GM18526 (cell line): ENCODE results near the gene TFAP2B.

Experiments
- POLR2A ChIP-seq: IDR thresholded peaks from 3 replicates; pipeline ENCODE4 v1.6.1; 2011; ENCODE audit not compliant: insufficient read length; ENCODE audit errors: extremely low read depth

The TFAP2B gene

DNA sequence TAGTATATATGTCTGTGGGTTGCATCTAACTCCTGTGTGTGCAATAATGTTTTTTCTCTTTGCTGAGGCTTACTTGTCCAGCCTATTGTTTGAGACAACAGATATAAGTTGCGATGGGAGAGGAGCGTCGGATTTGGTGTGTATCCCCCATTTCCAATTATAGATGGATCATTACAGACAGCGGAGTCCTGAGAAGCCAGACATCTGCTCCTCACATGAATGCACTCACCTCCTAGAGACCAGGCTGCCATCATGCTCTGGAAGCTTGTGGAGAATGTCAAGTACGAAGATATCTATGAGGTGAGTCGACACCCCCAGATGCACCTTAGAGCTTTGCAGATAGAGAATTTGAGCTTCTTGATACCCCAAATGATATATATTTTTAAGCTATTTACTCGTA is at the start of gene TFAP2B:
TSS of gene TFAP2B (plus strand) at position 199 of the 400 bp plus-strand sequence. CDS start at position 220, 21 bp downstream.
- TF ChIP-seq POLR2A: no peak

DNA sequence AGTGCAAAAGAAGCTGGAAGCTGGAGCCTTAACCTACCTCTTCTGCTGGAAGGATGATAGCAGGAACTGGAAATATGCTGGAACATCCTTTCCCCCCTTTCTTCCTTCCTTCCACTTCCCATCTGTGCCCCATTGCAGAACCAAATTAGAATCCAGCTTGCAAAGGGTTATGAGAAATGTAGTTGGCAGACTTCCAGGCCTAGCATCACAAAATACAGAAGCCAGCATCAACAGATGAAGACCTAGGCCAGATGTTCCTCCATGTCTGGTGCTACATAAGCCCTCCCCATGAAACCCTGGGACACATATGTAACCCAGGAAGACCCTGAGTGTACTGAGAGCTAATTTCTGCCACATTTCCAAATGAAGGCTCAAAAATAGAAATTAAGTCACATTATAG is 40.0 kb upstream of the TFAP2B start:
- TF ChIP-seq POLR2A: no peak

DNA sequence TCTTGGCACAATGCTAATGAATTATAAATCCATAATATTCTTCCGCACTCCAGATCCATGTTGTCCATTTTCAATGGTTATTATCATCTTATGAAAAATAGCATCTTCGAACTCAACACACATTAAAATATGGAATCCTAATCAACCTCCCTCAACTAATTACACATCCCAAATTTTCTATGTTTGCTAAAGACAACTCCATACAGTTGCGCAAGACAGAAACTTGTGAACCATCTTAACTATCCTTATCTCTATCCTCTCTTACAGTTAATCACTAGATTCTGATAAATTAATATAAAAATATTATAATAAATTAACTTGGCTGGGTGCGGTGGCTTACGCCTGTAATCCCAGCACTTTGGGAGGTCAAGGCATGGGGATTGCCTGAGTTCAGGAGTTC is 38.3 kb upstream of the TFAP2B start:
- TF ChIP-seq POLR2A: no peak

DNA sequence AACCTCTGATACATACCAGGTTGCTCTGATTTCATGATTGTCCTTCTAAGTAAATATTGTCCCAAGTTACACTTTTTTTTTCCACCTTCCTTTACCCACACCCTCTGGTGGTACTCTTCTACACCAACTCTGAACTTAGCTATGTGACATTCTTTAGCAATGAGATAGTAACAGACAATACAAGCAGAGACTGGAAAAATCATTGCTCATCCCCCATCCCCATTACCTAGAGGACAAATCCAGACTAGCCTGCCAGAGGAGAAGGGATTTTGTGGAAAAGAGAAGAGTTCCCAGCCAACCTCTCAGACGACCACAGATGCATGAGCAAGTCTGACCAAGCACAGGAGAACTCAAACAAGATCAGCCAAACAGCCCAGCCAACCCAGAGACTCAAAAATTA is 32.8 kb upstream of the TFAP2B start:
- no peak for TF ChIP-seq POLR2A

DNA sequence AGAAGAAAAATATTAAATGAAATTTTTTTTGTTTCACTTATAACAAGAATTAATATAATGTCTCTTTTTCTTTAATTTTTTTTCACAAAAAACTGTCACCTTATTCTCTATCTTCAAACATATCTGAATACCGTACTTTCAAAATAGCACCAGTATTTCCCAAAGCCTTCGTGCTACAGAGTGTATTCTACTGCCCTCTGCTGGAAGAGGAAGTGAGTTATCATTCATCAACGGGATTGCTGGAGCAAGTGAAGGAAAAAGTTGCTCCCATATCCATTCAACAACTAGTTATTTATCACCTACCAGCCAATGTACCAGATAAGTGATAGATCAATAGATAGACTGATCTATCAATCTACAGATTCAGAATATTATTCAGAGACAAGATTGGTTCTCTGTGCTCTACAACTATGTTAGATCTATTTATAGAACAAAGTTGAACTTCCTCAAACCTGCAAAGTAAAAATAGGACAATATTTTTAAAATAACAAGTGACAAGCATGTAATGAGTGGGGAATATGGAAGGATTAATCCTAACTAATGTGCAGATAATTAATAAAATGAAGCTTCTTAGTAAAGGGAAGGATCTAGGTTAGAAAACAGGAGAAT is 26.7 kb upstream of the TFAP2B start:
- no peak for TF ChIP-seq POLR2A

DNA sequence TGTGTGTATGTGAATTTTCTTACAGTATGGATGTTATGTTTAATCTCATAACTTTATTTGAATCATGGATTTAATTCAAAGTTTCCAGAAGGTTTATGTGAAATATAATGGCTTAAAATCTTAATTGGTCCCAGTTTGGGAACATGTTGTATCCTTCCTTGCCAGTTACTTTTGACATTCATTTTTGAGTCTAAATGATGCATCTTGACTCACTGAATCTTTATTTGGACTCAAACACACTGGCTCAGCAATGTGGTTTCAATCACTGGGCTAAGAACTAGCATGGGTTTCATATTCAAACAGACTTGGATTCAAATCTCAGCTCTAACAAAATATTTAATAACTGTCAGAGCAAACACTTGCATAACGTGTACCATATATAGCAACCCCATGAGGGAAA is 25.9 kb upstream of the TFAP2B start:
- TF ChIP-seq POLR2A: no peak

DNA sequence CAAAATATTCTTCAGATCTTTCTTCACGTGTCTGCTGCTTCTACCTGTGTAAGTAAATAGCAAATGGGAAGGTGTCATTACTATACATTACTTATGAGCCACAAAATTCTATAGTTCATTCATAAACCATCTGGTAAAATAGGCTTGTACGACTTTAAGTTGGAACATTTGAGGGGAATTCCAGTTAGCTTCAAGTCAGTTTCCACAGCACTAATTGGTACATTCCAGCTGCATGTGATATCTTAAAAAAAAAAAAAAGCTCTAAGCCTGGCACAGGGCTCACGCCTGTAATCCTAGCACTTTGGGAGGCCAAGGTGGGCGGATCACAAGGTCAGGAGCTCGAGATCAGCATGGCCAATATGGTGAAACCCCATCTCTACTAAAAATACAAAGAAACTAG is 23.1 kb upstream of the TFAP2B start:
- TF ChIP-seq POLR2A: no peak

DNA sequence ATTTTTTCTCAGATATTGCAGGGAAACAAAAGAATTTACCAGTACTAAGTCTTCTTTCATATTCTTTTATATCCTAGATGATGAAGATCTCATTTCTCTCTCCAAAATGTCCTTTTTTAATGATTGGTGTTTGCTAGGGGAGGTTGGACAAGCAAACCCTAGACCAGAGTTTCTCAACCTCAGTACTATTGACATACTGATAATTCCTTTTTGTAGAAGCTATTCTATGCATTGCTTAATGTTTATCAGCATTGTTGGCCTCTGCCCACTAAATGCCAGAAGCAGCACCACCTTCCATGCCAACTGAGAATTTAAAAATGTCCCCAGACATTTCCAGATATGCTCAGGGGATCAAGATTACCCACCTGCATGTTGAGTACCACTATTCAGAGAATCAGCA is 14.4 kb upstream of the TFAP2B start:
- no peak for TF ChIP-seq POLR2A

DNA sequence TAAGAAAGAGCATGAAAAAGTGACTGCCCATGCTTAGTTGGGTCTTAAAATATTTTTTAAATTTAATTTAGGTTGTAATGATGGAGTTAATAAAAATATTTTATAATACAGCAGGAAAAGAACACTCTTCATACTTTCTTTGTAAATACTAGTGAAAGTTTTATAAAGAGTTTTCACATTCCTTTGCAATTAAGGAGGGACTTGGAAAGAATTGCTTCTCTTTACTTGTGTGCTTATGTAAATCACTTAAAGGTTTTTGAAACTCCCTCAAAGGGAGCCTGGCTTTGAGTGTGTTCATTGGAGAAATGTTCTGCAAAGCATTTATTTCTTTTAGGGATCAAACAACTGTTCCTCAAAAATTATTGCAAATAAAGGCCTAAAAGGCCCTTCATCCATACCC is 11.6 kb upstream of the TFAP2B start:
- no peak for TF ChIP-seq POLR2A

DNA sequence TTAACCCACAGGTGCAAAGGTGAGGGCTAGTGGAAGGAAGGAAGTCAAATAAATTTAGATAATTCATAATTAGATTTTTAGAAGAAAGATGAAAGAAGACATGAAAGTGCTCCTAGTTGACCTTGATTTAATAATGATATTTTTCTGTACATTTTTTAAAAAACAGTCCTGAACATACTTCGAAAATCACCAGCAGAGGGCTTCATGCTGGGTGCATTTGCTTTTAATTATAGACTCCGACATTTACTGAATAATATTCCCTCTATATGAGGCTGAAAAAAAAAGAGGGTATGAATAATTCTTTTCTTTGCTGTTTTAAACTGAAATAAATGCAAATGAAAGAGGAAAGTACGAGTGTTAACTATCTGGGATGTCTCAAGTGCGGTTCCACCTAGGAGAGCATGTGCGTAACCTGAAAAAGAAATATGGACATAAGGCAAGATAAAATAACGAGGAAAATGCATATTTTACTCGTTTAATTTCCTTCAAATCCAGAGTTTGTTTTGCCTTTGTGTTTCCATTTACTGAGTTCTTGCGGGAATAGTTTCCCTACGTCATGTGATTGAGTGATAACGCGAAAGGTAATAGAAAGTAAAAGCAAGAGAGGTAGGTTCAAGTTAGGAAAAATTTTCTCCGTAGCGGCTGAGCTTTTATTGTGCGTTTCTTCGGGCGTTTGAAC is 3.1 kb upstream of the TFAP2B start:
- no peak for TF ChIP-seq POLR2A

DNA sequence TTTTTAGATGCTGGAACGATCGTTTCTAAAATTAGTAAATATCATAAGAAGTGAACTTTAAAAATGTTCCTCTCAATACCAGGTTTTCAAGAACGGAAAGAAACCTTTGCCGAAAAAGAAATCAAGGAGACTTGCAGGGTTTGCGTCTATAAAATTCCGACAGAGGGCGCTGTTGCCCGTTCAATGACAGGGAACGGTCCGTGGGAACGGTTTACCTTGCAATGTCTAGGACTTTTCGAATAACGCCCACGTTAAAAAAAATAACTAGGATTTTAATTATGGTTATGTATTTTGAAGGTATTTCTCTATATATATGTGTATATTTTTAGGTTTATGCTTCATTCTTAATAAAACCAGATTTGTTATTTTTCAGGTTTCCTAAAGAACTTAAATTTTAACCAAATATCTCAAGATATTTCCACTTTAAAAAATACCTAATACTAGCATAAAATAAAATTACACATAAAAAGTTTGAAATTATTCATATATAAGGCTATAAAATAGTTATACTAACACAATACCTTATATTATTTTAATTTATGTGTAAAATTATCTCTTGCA is 2.5 kb upstream of the TFAP2B start:
- TF ChIP-seq POLR2A: no peak

DNA sequence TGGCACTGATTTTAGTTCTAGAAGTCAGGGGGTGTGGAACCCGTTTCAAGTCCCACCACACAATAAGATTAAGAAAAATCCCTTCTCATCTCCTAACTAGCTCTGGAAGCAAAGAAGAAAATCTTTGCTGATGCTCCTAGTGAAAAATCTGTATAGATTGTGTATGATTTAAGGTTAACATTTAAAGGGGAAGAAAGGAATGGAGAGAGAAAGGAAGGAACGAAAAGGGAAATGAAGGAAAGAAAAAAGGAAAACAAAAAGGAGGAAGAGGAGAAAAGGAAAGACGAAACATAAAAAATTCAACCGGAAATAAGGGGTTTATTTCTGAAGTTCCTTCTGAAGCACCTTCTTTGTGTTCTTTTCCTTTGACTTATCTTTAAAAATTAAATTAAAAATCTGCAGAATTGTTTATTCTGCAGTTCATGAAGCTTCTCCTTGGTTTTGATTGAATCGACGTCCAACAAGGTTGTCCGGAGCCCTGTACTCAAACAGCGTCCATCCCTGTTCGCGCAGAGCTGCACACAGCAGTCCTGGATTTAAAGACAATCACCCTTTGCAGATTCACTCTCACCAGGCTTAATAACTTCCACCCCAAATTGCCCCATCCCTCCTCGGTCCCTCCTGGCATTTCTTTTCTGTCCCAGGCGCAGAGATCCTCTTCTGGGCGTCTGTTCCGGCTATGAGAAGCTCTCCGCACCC is 1.6 kb upstream of the TFAP2B start:
- no peak for TF ChIP-seq POLR2A

DNA sequence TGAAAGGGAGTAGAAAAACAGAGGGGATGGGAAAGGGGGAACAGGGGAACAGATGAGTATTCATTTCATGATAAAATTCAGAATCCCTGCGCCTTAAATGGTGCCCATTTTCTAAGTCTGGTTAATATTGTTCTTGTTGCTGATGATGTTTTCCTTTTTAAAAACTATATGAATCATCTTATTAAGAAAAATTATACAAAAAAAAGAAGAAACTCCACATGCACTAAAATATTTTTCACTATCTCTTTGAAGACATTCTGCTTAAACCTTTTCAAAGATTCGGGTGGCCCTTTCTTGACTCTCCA is 1.1 kb upstream of the TFAP2B start:
- no peak for TF ChIP-seq POLR2A

DNA sequence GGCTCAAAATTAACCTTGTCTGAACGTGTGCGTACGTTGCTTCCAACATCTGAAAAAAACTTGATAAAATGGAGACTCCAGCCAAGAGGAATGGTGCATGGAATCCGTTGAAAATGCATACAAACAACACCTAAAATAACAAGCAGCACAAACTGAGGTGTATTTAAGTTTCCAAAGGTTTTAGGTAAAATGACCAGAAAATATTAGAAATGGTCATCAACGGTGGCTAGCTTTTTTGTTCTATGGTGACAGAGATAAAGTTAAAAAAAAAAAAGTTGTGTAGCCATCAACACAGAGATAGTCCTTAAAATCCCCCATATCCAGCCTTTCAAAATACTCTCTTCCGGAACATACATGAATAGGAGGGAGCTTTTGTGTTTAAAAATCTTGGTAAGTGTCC is 651 bp upstream of the TFAP2B start:
- no peak for TF ChIP-seq POLR2A

DNA sequence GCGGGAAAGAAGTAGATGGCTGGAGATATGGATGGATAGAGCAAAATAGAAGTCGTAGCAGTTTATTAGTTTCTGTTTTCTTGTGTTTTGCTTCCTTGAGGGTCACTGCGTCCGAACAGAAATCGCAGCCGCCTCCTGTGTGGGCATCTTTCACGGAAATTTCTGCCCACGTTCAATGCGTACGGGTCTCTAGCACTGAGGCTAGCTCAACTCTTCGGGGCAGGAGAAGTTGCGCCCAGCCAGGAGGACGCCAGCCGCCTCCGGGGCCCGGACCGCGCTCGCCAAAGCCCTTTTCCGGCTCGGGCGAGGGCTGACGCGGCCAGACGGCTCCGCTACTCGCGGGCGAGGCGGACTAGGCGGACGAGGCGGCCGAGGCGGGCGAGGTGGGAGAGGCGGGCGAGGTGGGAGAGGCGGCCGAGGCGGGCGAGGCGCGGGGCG is 814 bp downstream of the TFAP2B start:
- no peak for TF ChIP-seq POLR2A

DNA sequence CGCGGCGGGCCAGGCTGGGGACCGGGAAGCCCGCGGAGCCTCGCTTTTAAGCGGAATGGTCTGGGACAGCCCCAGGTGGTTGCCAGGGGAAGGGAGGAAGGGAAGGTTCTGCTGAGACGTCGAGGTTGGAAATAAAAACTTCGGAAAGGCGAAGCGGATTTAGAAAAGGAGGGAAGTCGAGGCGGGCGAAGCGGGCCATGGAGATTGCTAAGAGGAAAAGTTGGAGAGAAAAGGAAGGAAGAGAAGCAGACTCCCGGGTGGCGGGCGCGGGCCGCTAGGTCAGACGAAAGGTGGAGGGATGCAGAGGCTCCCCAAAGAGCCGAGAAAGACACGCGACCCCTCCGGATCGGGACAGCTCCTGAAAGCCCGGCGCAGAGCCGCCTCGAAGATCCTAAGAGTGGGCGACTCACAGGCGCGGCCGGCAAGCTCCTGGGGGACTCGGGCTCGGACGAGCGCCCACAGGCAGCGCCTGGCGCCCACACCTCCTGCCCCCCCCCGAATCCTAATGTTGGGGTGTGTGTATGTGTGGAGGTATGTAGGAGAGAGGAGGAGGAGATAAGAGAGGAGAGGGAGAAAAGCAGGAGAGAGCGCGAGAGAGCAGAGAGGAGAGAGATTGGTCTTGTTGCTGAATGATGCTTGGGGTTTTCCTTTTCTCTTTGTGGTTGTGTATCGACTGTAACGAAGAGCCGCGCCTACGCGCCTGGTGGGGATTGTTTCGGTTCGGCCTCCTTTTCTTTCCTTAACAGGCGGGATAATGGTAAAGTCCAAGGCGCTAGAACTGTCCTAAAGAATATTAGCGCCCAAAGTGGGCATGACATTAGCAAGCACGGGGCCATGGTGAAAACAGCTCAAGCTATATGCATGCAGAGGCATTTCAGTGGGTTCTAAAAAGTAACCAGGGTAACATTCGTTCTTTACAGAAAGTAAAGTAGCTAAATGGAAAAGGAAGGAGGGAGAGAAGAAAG is 1.5 kb downstream of the TFAP2B start:
- TF ChIP-seq POLR2A: no peak

DNA sequence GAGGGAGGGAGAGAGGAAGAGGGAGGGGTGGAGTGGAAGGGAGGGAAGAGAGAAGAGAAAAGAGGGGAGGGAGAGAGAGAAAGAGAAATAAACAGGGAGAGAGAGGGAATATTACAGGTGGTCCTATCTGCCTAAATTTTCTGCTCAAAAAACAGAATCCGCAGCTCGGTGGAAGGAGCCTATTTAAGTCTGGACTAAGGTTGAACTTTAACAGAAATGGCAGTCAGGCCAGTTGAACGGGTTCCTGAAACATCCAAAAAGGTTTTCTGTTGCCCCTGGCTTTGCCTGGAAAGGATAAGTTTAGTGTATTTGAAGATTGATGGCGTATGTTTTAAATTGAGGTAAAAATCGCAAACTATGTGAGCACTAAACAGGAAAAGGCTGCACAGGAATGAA is 2.2 kb downstream of the TFAP2B start:
- TF ChIP-seq POLR2A: no peak
